ENCODE data around the gene PDE11A.
A peak's percentile ranks its signal among the peaks of the same experiment; 100 is the strongest.
"Not testable (repeated sequence)": the region's sequence is repeated elsewhere in the genome, so short reads cannot be mapped to it uniquely, and the experiment has no call there.

The PDE11A gene

GRCh38 chr2:177810906-177811305 lies 261.7 kb downstream of the PDE11A start:
- no peak for DNase-seq

DNA sequence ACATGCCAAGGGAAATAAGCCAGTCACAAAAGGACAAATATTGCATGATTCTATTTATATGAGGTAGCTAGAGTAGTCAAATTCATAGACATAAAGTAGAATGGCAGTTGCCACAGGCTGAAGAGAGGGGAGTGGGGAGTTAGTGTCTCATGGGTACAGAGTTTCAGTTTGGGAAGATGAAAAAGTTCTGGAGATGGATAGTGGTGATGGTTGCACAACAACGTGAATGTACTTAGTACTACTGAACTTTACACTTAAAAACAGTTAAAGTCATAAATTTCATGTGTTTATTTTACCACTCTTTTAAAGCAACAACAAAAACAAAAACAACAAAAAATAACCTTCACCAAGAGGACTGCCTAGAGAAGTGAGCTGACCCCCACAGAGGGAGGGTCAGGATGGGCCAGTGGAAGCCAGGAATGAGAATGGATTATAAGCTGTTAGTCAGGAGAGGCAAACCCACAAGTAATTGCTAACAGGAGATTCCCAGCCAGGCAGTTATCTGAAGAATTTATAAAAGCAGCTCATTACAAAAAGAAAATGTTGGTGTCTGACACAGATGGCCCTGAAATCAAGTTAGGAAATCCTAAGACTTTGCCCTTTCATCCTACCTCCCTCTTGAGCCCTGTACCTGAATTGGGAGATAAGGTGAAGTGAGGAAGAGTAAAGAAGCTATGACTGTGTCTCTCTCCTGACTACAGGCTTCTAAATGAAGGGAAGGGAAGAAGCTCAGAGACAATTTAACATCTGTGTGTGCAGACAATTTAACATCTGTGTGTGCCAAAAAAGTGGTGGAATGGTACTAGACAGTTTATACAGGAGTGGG lies 263.4 kb downstream of the PDE11A start:
- DNase-seq: no peak

GRCh38 chr2:177806025-177806424 lies 266.6 kb downstream of the PDE11A start:
- no peak for DNase-seq

DNA sequence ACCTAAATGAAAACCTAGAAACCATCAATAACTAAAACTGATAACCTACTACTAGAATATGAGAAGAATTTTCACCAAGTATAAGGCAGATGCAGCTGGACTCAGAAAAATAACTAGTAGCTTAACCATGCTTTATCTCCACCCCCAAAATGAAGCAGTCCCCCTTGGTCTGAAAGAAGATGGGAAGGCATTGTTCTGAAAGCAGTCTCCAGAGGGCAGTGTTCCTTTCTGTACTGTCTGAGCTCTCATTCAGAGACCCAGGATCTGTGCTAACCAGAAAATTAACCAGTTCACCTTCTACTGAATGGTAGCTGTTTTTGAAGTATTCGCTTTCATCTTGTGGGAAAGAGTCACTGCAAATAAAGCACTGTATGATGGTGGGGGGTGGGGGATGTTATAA lies 273.0 kb downstream of the PDE11A start:
- DNase-seq: no peak

DNA sequence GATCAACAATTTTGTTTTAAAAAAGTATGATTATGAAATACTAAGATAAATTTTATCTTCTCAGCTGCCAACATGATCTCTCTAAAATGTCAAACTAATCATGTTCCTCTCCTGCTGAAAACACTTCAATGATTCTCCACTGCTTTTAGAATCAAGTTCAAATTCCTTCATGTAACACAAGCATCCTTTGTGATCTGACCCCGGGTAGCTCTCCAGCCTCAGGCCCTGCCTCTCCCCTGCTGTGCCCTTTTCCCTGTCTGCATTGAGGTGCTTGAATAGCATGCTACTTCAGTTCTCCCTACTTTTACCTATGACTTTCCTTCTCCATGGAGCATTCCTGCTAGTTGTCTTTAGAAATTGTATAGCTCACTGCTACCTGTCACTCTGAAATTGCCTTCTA lies 274.8 kb downstream of the PDE11A start:
- no peak for DNase-seq

GRCh38 chr2:177796654-177797415 lies 275.7 kb downstream of the PDE11A start:
- no peak for DNase-seq

DNA sequence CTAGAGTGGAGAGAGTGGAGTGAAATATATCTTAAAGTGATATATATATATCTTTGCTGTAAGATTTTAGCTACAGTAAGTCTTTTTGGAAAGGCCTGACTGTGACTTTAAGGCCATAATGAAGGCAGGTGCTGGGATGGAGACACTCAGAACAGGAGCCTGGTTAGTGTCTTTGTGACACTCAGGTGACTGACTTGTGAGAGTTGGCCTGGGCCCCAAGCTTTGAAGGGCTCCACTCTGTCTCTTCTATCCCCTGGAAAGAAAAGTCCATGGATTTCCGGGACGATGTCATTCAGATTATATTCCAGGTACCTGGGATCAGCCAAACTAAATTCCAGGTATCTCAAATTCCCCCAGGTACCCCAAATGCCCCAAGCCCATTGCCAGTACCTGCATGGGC lies 276.6 kb downstream of the PDE11A start:
- no peak for DNase-seq

DNA sequence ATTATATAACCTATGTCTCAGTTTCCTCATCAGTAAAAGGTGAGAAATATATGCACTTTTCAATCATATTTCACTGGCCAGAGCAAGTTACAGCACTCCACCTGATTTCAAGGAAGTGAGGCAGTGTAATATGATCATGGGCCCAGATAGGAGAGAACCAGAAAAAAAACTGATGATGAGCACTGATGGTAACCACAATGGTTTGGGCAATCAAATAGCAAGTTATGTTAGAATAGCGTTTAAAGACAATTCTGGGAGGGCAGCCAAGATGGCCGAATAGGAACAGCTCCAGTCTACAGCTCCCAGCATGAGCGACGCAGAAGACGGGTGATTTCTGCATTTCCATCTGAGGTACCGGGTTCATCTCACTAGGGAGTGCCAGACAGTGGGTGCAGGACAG lies 287.4 kb downstream of the PDE11A start:
- DNase-seq: not testable (repeated sequence)

- DNase-seq: no peak
Observed at GRCh38 chr2:177784745-177785067, 287.9 kb downstream of the PDE11A start.

GRCh38 chr2:177783835-177784744 lies 288.5 kb downstream of the PDE11A start:
- DNase-seq: no peak

DNA sequence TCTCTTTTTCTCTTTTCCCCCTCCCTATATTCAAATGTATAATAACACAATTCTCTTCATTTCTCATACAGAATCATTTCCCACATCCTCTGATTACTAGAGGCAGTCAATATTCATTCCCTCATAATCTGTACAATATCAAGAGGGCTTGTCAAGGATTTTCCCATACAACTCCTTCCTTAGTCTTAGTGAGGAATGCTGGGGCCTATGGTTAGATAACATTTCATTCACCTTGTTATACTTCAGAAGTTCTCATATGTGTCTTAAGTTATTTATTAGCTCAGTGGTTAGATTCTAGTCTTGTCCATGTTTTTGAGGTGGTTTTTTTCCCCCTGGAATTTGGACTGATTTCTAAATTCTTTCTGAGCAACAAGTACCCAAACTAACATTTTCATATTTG lies 289.5 kb downstream of the PDE11A start:
- DNase-seq: no peak

DNA sequence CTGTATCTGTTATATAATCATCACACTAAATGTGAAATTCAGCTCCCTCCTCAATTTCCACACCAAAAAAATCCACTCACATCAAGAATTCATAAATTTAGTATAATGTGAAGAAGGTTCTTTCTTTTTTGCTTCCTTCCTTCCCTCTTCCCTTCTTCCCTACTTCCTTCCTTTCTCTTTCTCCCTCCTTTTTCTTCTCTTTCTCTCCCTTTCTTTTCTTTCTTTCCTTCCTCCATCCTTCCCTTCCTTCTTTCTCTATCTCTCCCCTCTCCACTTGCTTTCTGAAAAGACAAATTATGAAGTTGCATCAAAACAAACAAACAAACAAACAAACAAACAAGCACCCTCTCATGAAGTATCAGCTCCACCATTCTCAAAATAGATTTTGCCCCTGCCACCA lies 290.0 kb downstream of the PDE11A start:
- no peak for DNase-seq

GRCh38 chr2:177778472-177778871 lies 294.1 kb downstream of the PDE11A start:
- DNase-seq: no peak

DNA sequence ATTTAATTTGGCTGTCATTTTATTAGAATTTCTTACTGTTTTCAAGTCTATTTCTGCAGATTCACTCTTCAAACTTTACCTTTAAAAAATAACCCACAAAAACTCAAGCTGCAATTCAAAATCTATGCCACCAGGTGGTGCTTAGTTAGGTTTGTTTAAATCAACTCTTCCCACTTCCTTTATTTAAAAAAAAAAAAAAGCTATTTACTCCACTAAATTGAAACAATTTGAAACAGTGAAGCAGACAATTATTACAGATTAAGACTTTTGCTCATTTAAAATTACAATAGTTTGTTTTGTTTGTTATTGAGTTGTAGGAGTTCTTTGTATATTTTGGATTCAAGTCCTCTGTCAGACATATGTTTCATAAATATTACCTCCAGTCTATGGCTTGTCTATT lies 300.0 kb downstream of the PDE11A start:
- no peak for DNase-seq

DNA sequence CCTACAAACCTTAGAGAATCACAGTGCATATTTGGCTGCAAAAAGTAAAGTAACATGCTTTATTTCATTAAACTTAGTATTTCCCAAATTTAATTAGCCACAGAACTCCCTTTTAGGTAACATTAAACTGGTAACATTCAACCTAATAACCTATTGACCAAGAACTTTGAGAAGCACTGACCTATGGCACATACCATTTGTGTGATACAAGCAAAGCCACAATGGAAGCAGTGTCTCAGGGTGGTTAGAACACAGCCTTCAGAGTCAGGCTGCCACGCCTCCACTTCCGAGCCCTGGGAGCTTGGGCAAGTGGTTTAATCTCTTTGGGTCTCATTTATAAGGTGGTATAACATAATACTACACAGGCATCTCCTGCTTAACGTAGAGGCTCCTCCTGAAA lies 301.4 kb downstream of the PDE11A start:
- no peak for DNase-seq

DNA sequence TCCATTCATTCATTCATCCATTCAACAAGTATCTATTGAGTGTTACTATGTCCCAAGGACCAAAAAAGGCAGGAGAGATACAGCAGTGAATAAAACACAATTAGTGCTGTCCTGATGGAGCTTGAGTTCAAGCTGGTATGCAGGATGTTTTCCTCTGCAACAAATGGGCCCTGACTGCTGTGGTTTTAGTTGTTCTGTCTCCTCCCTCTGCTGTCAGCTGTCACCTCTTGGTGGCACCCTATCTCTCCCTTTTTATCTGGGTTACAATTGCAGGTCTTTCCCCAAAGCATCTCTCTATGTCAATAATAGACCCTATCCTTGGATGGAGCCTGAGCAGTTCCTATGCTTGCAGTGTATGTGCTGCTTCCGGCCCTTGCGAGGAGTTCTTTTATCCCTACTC lies 304.8 kb downstream of the PDE11A start:
- no peak for DNase-seq

- DNase-seq: no peak
Observed at GRCh38 chr2:177765698-177766097, 306.9 kb downstream of the PDE11A start.

DNA sequence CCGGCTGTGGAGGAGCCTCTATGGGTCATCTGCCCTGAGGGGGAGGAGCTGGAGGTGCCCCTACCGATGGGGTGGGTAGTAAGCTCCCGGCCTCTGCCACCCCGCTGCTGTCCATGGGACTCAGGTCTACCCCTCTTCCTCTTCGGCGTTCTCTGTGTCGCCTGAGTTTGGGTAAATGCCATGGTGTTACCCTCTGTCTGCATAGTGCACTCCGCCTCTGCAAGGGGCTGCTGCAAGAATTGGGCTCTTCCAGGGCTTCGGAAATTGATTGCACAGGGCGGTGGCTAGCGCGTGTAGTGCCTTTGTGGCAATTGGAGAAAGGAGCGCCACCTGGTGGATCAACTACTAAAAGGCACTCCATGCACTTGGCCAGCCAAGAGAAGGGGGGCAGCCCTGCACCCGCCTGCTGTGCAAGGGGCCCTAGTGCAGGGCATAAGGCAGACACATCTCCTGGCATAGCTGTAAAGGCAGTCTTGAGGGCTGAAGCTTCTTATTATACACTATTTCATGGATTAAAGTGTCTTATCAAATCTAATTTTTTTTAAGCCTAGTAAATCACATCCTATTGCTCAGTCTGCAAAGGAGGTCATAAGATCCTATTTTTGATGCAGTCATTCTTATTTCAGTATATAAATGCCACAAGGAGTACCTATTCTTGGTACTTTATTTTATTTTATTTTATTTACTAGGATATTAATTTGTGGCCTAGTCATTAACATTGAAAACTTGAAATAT lies 308.9 kb downstream of the PDE11A start:
- peak; percentile 71 to 73 for DNase-seq

DNA sequence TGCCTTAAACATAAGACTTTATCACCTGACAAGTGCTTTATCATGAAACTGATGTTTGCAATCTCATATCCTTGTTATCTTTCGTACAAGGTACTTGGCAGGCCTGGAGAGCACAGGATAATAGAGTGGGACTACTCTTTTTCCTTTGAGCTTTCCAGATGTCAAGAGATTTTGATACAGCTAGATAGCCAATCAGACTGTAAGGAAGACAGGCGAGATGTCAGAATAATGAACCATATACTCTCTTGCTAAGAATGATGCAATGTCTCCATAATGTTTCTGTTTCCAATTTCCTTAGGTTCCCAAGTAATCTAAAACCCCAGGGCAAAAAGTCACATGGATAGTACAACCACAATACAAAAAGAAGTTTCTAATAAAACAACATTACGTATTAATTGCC lies 313.1 kb downstream of the PDE11A start:
- DNase-seq: no peak

DNA sequence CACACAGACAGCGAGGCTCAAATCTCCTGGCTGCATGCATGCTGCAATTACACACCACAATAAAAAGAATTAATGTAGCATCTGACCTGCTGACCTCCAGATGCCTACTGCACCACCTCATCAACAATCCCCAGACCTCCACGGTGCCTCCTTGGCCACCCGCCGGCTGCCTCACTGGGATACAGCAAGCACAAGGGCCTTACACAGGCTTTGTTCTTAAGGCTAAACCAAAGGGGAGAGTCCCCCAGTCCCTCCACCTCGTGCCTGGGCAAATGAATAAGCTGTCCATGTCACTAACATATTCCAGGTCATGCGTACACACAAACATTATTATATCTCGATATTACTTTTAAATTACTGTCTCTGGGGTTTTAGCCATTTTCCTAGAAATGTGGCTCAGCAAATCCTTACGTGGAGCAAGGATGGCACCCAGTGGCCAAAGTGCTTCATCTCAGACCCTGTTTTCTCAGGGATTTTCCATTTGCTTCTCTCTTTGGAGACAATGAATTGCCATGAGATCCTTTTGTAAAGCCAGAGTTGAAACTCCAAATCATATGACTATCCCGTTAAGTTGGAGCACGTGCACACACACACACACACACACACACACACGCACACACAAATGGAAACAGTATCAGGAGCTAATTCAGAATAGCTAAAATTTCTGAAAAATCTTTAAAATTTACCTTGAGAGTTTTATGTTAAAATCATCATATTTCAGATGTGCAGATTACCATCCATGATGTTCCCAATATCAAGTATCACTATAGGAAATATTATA lies 313.8 kb downstream of the PDE11A start:
- no peak for DNase-seq

DNA sequence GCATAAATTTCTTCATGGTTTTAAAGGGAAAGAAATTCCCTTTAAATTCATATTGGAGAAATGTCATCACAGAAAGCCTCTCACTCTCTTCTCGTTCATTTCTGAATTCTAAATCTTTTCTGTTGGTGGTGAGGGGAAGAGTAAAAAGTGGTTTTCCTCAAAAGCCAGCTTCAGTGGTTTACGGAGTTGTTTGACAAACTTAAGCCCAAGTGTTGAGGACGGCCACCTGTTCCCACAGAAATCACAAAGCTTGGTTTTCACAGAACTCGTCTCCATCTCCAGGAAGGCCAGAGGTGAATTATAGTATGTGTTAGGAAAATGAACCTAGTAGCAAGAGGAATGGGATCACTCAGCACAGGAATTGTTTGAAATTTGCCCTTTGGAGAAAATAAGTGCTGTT lies 316.2 kb downstream of the PDE11A start:
- DNase-seq: no peak

DNA sequence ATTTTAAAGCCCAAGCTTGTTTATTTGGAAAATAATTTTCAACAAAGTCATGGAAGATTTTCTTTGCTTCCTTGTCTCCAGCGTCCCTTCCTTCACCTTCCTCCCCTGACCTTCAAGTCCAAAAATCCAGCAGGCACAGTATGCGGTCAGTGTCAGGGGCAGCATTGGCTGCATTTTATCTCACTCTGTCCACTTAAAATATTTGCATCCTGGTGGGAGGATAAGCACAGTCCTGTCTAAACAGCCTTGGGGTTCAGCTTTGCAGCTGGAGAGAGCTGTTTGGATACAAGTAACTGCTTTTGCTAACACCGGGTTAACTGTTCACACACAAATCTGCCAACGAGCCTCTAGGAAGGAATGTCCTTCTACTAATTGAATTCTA lies 318.1 kb downstream of the PDE11A start:
- no peak for DNase-seq
